Bronchial epithelial cell (primary cell): ENCODE measurements around the gene LEF1. TPM values are rescaled to one million over a fixed set of nuclear protein-coding genes. Genes with fewer than 3 reads are reported as not detected.

Experiments used
- DNase-seq: peaks from one replicate; pipeline ENCODE4 v3.0.0-alpha.2; 2010; ENCODE audit warnings: low read depth
- FAIRE-seq: peaks from 2 replicates; lab custom pipeline; 2011; peaks lifted over from hg19 to GRCh38; lab: Jason Lieb, UNC
- H3K27me3 ChIP-seq: 2 replicates; pipeline ENCODE4 v1.5.1; 2011; ENCODE audit warnings: low read length; ENCODE audit not compliant: control insufficient read depth, insufficient read depth
- H3K36me3 ChIP-seq: 2 replicates; pipeline ENCODE4 v1.5.1; 2011; ENCODE audit warnings: low read length; ENCODE audit not compliant: control insufficient read depth, insufficient read depth
- H3K4me3 ChIP-seq: 2 replicates; pipeline ENCODE4 v1.5.1; 2011; ENCODE audit warnings: mild to moderate bottlenecking, low read depth, low read length, control low read depth
- total RNA-seq: library from RNA; depleted of rRNA; stranded (reverse); fragments of >200 nt; gene quantifications from 2 replicates; pipeline ENCODE4 v1.2.1, GENCODE V29; 2014
- TF ChIP-seq, protein P1 (sequence below): IDR thresholded peaks from 2 replicates; pipeline ENCODE4 v1.5.1; 2011; ENCODE audit warnings: mild to moderate bottlenecking, moderate library complexity, low read length, control low read depth, inconsistent platforms; ENCODE audit not compliant: insufficient read depth, severe bottlenecking

The LEF1 gene
- total RNA-seq, 1 donor from 2014 or later = not detected

DNA sequence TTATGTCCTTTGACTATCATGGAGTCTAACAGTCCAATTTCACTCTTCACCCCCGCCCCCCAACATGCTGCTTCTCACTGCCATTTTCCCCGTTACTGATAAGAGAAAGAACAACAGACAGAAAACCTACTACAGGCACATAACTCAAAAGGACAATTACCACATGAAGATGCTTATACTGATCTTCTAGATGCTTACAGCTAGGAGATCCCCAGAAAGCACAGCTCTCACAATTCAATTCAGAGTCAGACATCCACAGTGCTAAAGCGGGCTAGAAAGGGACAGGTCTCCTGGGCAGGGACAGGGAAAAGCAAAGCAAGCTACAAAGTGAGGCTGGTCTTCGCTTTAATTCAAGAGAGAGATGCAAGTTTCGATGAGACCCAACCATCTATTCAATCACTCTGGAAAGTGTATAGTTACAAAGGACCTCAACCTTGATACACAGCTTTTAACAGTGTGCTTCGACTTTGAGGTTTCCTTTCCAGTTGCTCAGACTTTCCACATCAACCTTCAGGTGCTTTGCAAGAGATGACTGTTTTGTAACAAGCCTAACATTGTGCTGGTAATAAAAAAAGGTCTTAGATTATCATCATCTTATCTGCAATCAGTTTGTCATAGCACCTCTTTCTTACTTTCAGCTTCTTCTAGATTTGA lies 60.9 kb downstream of the LEF1 start:
- no peaks in the 10 kb centered on the region for H3K36me3 ChIP-seq
- peaks cover 2% of the 10 kb centered on the region for H3K27me3 ChIP-seq
- no peak overlapping the region for H3K4me3 ChIP-seq
- DNase-seq (no peak), FAIRE-seq (no peak)
- TF ChIP-seq, protein P1, sequence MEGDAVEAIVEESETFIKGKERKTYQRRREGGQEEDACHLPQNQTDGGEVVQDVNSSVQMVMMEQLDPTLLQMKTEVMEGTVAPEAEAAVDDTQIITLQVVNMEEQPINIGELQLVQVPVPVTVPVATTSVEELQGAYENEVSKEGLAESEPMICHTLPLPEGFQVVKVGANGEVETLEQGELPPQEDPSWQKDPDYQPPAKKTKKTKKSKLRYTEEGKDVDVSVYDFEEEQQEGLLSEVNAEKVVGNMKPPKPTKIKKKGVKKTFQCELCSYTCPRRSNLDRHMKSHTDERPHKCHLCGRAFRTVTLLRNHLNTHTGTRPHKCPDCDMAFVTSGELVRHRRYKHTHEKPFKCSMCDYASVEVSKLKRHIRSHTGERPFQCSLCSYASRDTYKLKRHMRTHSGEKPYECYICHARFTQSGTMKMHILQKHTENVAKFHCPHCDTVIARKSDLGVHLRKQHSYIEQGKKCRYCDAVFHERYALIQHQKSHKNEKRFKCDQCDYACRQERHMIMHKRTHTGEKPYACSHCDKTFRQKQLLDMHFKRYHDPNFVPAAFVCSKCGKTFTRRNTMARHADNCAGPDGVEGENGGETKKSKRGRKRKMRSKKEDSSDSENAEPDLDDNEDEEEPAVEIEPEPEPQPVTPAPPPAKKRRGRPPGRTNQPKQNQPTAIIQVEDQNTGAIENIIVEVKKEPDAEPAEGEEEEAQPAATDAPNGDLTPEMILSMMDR = no peak

DNA sequence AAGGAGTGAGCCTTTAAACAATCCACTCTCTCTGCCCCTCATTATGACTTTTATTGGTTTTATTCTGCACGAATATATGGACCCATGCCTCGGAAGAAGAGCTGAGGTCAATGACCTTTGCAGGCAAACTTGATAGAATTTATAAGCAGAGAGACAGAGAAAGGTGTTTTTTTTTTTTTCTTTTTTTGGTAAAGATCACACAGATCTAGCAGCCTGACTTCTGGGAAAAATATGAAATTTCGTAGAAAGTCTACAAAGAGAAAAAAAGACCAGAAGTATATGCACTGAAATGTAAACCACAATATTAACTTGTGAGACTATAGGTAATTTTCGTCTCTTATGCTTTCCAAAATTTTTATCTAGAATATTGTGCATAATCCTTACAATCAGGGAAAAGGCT lies 61.6 kb downstream of the LEF1 start:
- peaks cover 2% of the 10 kb centered on the region for H3K27me3 ChIP-seq
- no peaks in the 10 kb centered on the region for H3K36me3 ChIP-seq
- no peak overlapping the region for H3K4me3 ChIP-seq
- TF ChIP-seq, protein P1 = no peak
- FAIRE-seq (no peak), DNase-seq (no peak)

DNA sequence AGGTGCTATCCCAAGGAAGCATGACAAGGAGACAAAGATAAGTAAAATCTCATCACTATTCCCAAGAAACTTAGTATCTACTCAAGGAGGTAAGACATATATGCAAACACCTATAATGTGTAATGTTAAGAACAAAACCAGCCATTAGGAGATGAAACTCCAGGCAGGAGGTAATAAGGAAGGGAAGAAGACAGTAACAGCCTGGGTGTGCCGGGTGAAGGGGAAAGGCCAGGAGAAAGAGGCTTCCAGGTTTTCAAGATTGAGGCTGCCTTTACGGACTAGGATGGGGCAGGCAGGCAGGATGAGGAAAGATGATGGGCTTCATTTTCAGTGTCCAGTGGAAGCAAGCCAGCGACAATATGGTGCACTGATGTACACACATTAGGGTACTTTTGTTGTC lies 62.5 kb downstream of the LEF1 start:
- no peaks in the 10 kb centered on the region for H3K36me3 ChIP-seq
- DNase-seq (no peak), FAIRE-seq (no peak)
- TF ChIP-seq, protein P1 = no peak
- H3K4me3 ChIP-seq = no peak overlapping the region
- H3K27me3 ChIP-seq = peaks cover 2% of the 10 kb centered on the region

DNA sequence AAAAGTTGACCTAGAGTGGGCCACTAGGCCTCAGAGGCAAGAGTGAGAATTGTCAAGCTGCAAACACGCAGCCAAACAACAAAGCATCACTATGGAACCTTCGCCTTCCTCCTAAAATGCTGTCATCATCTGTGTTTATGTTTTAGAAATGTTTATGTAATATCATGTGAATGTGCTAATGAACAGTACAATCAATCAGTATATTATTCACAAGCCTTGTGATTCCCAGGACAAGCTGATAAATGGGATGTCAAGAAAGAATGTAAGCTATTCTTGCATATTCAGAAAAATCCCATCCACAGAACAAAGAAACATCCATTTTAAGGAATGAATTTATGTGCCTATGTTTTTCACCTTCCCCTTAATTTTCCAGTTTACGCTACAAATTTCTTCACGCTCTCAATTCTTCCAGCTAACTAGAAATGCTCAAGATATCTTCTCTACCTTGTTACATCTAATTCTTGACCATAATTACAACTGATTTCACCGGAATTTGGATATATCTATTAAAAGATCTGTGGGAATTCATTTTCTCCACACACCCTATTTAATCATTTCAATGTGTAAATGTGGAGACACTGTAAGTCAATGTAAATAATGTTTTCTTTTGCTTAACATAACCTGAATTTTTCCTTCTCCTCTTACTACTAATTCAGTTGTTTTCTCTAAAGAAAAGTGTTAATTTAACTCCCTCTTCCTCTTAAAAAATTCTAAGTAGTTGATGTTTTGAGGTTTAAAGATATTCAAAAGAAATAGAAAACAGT lies 65.5 kb downstream of the LEF1 start:
- TF ChIP-seq, protein P1 = no peak
- H3K36me3 ChIP-seq = no peaks in the 10 kb centered on the region
- no peak for DNase-seq
- no peak for FAIRE-seq
- no peak overlapping the region for H3K4me3 ChIP-seq
- H3K27me3 ChIP-seq = peaks cover 2% of the 10 kb centered on the region

DNA sequence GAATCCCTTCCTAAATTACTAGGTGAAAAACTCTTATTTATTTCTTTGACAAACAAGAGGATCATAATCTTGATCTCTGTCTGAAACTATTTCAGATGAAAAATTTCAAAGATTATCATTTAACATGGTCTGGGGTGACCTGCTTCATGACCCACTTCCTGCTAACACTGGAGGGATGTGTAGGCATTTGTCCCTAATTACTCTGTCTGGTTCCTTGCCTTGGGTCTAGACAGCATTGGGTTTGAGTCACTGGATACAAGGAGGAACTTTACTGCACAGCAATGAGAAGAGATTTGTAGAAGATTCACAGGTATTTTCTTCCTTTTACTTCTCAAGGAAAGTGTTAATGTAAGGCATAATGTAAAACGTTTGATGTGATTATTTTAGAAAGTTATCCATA lies 67.9 kb downstream of the LEF1 start:
- TF ChIP-seq, protein P1 = no peak
- H3K36me3 ChIP-seq = no peaks in the 10 kb centered on the region
- no peak overlapping the region for H3K4me3 ChIP-seq
- FAIRE-seq (no peak), DNase-seq (no peak)
- no peaks in the 10 kb centered on the region for H3K27me3 ChIP-seq
